Esophagus squamous epithelium (tissue), 4 donors: ENCODE measurements around the gene ZP2.

ENCODE experiments used
- POLR2A ChIP-seq, 4 donors: fragments of 450-650 bp; IDR thresholded peaks; one replicate each; pipeline ENCODE4 v1.6.1; 2017; ENCODE audit warnings: antibody characterized with exemption in 4 of 4, mild to moderate bottlenecking in 4 of 4, moderate library complexity in 3 of 4
- TF ChIP-seq, protein P1 (sequence below), 6 experiments: fragments of 450-650 bp in 4 of 6; fragments of 200-600 bp in 2 of 6; sonication (generic) in 2 of 6; IDR thresholded peaks; one replicate each; pipeline ENCODE4 v1.5.1; 2016 to 2019; ENCODE audit warnings: antibody characterized with exemption in 6 of 6, mild to moderate bottlenecking in 4 of 6, moderate library complexity in 4 of 6

DNA sequence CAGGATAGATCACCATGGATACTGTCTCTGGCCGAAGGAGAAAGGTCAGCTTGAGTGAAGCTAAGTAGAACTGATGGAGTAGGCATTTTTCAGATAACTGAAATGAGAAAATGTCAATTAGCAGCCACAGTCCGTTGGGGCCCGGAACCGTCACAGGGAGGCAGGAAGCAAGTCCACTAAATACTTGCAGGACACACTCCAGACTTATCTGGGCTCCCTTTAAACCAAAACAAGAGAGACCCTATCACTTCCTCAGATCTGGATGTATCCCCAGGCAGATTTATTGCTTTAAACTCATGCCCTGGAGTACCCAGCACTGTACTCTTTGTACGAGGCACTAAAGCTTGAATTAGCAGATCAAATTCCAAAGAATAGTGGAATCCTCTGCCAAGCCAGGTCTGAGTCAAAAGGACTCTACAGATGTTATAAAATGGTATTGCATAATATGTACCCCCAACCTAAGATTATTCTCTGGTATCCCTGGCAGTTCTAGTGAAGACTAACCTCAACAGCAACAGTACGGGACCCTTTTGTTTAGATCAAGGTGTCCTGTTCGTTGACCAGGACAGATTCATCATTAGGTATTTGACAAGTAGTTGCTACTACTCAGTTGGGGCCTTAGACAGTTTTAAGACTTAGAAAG lies 8.1 kb downstream of the ZP2 start:
- TF ChIP-seq, protein P1, sequence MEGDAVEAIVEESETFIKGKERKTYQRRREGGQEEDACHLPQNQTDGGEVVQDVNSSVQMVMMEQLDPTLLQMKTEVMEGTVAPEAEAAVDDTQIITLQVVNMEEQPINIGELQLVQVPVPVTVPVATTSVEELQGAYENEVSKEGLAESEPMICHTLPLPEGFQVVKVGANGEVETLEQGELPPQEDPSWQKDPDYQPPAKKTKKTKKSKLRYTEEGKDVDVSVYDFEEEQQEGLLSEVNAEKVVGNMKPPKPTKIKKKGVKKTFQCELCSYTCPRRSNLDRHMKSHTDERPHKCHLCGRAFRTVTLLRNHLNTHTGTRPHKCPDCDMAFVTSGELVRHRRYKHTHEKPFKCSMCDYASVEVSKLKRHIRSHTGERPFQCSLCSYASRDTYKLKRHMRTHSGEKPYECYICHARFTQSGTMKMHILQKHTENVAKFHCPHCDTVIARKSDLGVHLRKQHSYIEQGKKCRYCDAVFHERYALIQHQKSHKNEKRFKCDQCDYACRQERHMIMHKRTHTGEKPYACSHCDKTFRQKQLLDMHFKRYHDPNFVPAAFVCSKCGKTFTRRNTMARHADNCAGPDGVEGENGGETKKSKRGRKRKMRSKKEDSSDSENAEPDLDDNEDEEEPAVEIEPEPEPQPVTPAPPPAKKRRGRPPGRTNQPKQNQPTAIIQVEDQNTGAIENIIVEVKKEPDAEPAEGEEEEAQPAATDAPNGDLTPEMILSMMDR (IDR thresholded peaks at IDR 0.05), result no peak
- no peak for TF ChIP-seq POLR2A (IDR thresholded peaks at IDR 0.05)
